Suprapubic skin (tissue), 4 donors: ENCODE measurements around the gene ACHE. TPM values are rescaled to one million over a fixed set of nuclear protein-coding genes. Genes with fewer than 3 reads are reported as not detected.

Source experiments
- DNase-seq, 2 donors: peaks; one replicate each; pipeline ENCODE4 v3.0.0-alpha.2; 2019; ENCODE audit warnings: low spot score in 2 of 2
- H3K27ac ChIP-seq: fragments of 200-600 bp; sonication (generic); one replicate; pipeline ENCODE4 v1.5.1; 2019
- H3K27me3 ChIP-seq: fragments of 200-600 bp; sonication (generic); one replicate; pipeline ENCODE4 v1.5.1; 2019
- H3K36me3 ChIP-seq: fragments of 200-600 bp; sonication (generic); one replicate; pipeline ENCODE4 v1.5.1; 2019
- H3K4me1 ChIP-seq: fragments of 200-600 bp; sonication (generic); one replicate; pipeline ENCODE4 v1.5.1; 2019
- H3K4me3 ChIP-seq: fragments of 200-600 bp; sonication (generic); one replicate; pipeline ENCODE4 v1.5.1; 2019; ENCODE audit warnings: mild to moderate bottlenecking
- H3K9me3 ChIP-seq: fragments of 200-600 bp; sonication (generic); one replicate; pipeline ENCODE4 v1.5.1; 2019
- CTCF ChIP-seq, 2 donors: fragments of 200-600 bp in 1 of 2; fragments of 450-650 bp in 1 of 2; sonication (generic) in 1 of 2; IDR thresholded peaks; one replicate each; pipeline ENCODE4 v1.5.1; 2016 to 2019; ENCODE audit warnings: antibody characterized with exemption in 2 of 2, mild to moderate bottlenecking in 1 of 2, moderate library complexity in 1 of 2
- EP300 ChIP-seq: sonication (generic); formaldehyde crosslinking; IDR thresholded peaks from one replicate; pipeline ENCODE4 v1.6.1; 2017; ENCODE audit warnings: antibody characterized with exemption
- POLR2A ChIP-seq, 2 donors: fragments of 450-650 bp; IDR thresholded peaks; one replicate each; pipeline ENCODE4 v1.6.1; 2017; ENCODE audit warnings: antibody characterized with exemption in 2 of 2, mild to moderate bottlenecking in 2 of 2, moderate library complexity in 2 of 2
- POLR2AphosphoS5 ChIP-seq, 3 donors: sonication (generic); formaldehyde crosslinking; IDR thresholded peaks; one replicate each; pipeline ENCODE4 v1.6.1; 2017; ENCODE audit warnings: antibody characterized with exemption in 3 of 3
- WGBS: methylation state at CpG from one replicate; pipeline ENCODE4 v1.1.5; 2018; 5-methylcytosine and 5-hydroxymethylcytosine counted together
- total RNA-seq, 4 donors: library from RNA; depleted of rRNA; stranded (reverse); fragments of >200 nt; gene quantifications; one replicate each; pipeline ENCODE4 v1.1.0, GENCODE V29; 2016

ACHE gene
- total RNA-seq, 4 donors from 2014 or later = 0.30 to 2.5 (median 0.81) TPM; not detected in 1

DNA sequence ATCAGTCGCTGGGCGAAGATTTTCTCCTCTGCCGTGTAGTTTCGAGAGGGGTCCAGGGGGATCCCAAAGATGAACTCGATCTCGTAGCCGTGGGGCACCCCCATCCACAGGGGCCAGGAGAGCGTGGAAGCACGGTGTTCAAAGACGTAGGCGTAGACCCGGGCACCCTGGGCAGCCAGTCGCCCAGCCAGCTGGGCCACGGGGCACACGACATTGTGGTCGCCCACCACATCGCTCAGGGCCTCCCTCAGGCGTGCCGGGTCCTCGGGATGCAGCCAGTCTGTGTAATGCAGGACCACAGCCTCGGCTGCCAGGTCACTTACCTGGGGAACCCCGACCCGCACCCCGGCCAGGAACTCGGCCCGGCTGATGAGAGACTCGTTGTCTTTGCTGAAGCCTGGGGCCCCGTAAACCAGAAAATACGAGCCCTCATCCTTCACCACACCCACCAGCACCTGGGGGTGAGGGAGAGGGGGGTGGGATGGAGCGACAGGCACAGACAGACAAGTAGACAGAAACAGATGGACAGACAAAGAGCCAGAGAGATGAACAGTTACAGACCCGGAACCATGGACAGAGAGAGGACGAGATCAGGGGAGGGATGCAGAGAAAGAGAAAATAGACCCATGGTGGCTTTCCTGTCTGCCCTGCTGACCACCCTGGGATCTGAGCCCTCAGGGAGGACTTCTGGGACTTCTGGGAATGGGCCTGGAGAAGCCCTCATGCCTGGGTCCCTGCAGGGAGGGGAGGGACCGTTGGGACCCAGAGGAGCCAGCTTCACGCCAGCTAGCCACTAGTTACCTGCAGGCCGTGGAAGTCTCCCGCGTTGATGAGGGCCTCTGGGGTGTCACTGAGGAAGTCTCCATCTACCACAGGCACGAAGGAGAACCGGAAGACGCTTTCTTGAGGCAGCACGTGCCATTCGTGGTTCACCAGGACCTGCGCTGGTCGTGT is 3.0 kb downstream of the ACHE start:
- Histone ChIP-seq H3K27ac (no peak overlapping the region), H3K27me3 (peaks cover 32% of the 10 kb centered on the region), H3K9me3 (no peaks in the 10 kb centered on the region), H3K4me1 (peaks cover 70% of the 10 kb centered on the region), H3K36me3 (peaks cover 10% of the 10 kb centered on the region), H3K4me3 (no peak overlapping the region)
- TF ChIP-seq EP300 = no peak
- TF ChIP-seq CTCF (IDR thresholded peaks at IDR 0.05) = no peak
- TF ChIP-seq POLR2AphosphoS5 (IDR thresholded peaks at IDR 0.05) = no peak
- no peak for TF ChIP-seq POLR2A (IDR thresholded peaks at IDR 0.05)
- WGBS = 88% methylated on average over 22 of the region's 44 CpGs
- DNase-seq = no peak

GRCh38 chr7:100891568-100892247 is 4.0 kb downstream of the ACHE start:
- TF ChIP-seq CTCF (IDR thresholded peaks at IDR 0.05) (no peak), POLR2AphosphoS5 (IDR thresholded peaks at IDR 0.05) (no peak)

DNA sequence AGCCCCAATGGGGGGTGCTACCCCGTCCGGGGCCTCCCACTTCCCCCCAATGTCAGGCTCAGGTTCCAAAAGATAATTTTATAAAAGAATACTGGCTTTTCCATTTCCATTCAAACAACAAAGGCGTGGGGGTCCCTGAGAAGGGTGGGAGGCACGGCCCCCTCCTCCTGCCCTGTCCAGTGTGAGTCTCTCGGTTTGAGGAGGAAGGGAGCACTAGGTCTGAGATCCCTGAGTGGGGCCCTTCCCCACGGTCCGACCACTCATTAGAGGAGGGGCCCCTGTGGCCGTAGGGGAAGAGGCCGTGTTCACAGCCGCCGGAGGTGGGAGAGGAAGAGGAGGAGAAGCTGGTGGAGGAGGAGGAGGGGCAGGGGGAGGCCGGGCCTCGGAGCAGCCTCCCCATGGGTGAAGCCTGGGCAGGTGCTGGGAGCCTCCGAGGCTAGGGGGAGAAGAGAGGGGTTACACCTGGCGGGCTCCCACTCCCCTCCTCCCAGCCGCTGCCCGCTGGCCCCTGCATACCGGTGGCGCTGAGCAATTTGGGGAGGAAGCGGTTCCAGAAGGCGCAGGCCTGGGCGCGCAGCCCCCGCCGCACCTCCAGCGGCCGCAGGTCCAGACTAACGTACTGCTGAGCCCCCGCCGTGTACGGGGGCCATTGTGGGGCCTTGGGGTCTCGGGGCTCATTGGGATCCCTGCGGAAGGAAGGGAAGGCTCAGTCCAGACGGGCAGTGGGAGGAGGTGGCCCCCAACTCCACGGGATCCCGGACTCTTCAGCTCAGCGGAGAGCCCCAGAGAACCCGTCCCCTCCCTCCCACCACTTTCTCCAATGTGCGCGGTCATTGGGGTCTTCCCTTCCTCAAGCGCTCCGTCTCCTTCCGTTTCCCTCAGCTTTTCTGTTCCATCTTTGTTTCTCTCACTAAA is 4.8 kb downstream of the ACHE start:
- peak in 1 of 2 donors; percentile 72 for DNase-seq
- TF ChIP-seq CTCF (IDR thresholded peaks at IDR 0.05) (no peak), EP300 (no peak), POLR2A (IDR thresholded peaks at IDR 0.05) (no peak), POLR2AphosphoS5 (IDR thresholded peaks at IDR 0.05) (no peak)
- 23% methylated on average over 36 of the region's 43 CpGs for WGBS

More at GRCh38 chr7:100891568-100892247, 4.0 kb downstream of the ACHE start:
- Histone ChIP-seq H3K4me1 (peaks cover 67% of the 10 kb centered on the region), H3K36me3 (peaks cover 19% of the 10 kb centered on the region), H3K27ac (no peak overlapping the region), H3K9me3 (no peaks in the 10 kb centered on the region), H3K27me3 (peaks cover 23% of the 10 kb centered on the region), H3K4me3 (no peak overlapping the region)
- WGBS = 68% methylated on average over 8 of the region's 8 CpGs
- DNase-seq = no peak

DNA sequence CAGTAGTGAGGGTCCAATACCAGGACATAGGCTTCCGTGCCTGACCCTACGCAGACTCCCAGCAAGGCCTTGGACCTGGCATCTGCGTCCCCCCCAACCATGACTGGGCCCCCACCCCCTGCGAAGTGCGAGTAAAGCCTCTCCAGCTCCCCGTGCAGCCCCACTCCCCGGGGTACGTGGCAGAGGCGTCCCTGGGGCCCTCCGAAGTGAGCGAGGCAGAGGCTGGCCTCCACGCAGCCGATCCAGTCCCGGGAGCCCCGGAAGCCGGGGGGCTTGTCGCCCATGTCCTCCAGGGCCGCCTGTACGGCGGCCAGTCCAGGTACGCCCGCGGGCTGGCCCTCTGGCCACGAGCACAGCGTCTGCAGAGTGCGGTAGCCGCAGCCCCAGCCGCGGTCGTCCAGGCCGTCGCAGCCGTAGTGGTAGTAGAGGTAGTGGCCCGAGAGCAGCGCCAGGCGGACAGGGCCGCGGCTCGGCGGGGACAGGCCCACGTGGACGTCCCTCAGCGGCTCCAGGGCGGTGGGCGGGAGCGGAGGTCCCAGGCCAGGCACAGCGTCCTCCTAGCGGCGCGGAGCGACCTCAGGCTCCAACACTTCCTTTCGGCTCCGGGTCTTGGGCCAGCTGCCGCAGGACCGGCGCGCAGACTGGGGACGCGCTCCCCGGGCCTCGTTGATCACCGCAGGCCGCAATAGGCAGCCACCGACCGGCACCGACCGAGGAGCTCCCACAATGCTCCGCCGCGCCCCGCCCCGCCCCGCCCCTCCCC is 6.5 kb downstream of the ACHE start, which contains the start of gene UFSP1:
TSS of gene UFSP1 (minus strand) at position 728 of the 763 bp plus-strand sequence. CDS start at position 284, 444 bp downstream.
- peak in 1 of 2 donors; percentile 78 for DNase-seq
- peaks cover 42% of the 10 kb centered on the region for H3K4me1 ChIP-seq
- peaks cover 44% of the 10 kb centered on the region for H3K36me3 ChIP-seq
- WGBS = 46% methylated on average over 3 of the region's 73 CpGs
- H3K27me3 ChIP-seq = no peaks in the 10 kb centered on the region
- H3K4me3 ChIP-seq = peak within 1 kb of the TSS; percentile 67
- no peaks in the 10 kb centered on the region for H3K9me3 ChIP-seq
- H3K27ac ChIP-seq = peak within 1 kb of the TSS; percentile 89
- TF ChIP-seq EP300 = no peak
- no peak for TF ChIP-seq POLR2A (IDR thresholded peaks at IDR 0.05)
- no peak for TF ChIP-seq CTCF (IDR thresholded peaks at IDR 0.05)
- TF ChIP-seq POLR2AphosphoS5 (IDR thresholded peaks at IDR 0.05) = peak in 2 of 3 donors; percentile 8 to 61

More for the DNA sequence above, 4.8 kb downstream of the ACHE start:
- peaks cover 15% of the 10 kb centered on the region for H3K27me3 ChIP-seq
- H3K4me3 ChIP-seq = peak overlapping the region; percentile 67
- H3K9me3 ChIP-seq = no peaks in the 10 kb centered on the region
- H3K4me1 ChIP-seq = peaks cover 59% of the 10 kb centered on the region
- H3K27ac ChIP-seq = peak overlapping the region; percentile 89
- H3K36me3 ChIP-seq = peaks cover 27% of the 10 kb centered on the region
